Sigmoid colon (tissue), 3 donors: Measurements from ENCODE around the gene FKBP11.

Experiments used
- POLR2A ChIP-seq, 2 donors: fragments of 450-650 bp; IDR thresholded peaks; one replicate each; pipeline ENCODE4 v1.6.1; 2016; ENCODE audit warnings: antibody characterized with exemption in 2 of 2, mild to moderate bottlenecking in 2 of 2, moderate library complexity in 2 of 2
- TF ChIP-seq, protein P1 (sequence below), 4 experiments: fragments of 450-650 bp in 3 of 4; fragments of 200-600 bp in 1 of 4; IDR thresholded peaks; one replicate each; pipeline ENCODE4 v1.5.1; 2016 to 2019; ENCODE audit warnings: antibody characterized with exemption in 4 of 4, mild to moderate bottlenecking in 3 of 4, moderate library complexity in 2 of 4

DNA sequence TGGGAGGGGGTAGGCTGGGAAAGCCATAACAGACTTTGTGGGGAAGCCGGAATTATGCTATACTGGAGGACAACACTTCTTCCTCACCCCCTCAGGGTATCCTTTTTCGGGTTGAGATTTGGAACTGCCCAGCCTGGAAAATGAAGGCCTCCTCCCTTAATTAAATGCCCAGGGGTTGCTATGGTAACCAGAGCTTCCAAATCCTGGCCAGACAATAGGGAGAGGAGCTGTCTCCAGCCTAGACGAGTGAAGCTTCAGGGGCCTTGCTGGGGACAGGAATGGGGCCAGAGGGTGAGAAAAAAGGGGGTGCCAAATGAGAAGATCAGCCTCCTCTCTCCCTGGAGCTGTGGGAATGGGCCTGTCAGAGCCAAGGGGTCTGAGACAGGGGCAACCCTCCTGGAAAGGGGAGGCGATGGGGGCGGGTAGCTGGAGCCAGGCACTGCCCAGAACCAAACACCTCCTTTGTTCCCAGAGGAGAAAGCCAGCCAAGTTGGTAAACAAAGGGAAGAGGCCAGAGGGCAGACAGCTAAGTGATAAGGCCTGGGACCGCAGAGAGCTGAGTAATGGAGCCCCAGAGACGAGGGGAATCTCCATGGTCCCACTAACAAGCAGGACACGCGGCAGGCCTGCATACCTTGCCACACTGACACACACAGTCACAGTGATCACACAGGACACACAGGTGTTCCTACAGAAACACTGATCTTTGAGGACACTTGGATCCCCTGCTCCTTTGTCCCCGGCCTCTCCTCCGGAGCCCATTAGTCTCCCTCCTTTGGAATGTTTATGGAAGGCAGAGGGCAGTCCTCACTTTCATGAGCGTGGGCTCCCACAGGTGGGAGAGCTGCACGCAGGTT lies 41.8 kb downstream of the FKBP11 start:
- TF ChIP-seq, protein P1, sequence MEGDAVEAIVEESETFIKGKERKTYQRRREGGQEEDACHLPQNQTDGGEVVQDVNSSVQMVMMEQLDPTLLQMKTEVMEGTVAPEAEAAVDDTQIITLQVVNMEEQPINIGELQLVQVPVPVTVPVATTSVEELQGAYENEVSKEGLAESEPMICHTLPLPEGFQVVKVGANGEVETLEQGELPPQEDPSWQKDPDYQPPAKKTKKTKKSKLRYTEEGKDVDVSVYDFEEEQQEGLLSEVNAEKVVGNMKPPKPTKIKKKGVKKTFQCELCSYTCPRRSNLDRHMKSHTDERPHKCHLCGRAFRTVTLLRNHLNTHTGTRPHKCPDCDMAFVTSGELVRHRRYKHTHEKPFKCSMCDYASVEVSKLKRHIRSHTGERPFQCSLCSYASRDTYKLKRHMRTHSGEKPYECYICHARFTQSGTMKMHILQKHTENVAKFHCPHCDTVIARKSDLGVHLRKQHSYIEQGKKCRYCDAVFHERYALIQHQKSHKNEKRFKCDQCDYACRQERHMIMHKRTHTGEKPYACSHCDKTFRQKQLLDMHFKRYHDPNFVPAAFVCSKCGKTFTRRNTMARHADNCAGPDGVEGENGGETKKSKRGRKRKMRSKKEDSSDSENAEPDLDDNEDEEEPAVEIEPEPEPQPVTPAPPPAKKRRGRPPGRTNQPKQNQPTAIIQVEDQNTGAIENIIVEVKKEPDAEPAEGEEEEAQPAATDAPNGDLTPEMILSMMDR (IDR thresholded peaks at IDR 0.05) = no peak
- TF ChIP-seq POLR2A (IDR thresholded peaks at IDR 0.05) = no peak
